AG09309 (cell line): Measurements from ENCODE around the gene LRRC8A.

Experiments used
- DNase-seq: peaks from one replicate; pipeline ENCODE4 v3.0.0-alpha.2; 2010; ENCODE audit warnings: low read depth
- H3K4me3 ChIP-seq: 2 replicates; pipeline ENCODE4 v1.5.1; 2011; ENCODE audit warnings: mild to moderate bottlenecking, low read depth, low read length, moderate library complexity; ENCODE audit not compliant: control insufficient read depth
- CTCF ChIP-seq: IDR thresholded peaks from 2 replicates; pipeline ENCODE4 v1.5.1; 2011; ENCODE audit warnings: mild to moderate bottlenecking, low read depth, low read length, inconsistent platforms; ENCODE audit not compliant: insufficient read depth, control insufficient read depth; ENCODE audit errors: missing control alignments

Gene LRRC8A

GRCh38 chr9:128916745-128917144 is 34.8 kb downstream of the LRRC8A start:
- no peak for DNase-seq
- no peak overlapping the region for H3K4me3 ChIP-seq

GRCh38 chr9:128917151-128917849 is 35.4 kb downstream of the LRRC8A start:
- H3K4me3 ChIP-seq: no peak overlapping the region
- no peak for DNase-seq
- TF ChIP-seq CTCF: no peak

More at GRCh38 chr9:128916745-128917144, 34.8 kb downstream of the LRRC8A start:
- no peak for TF ChIP-seq CTCF

DNA sequence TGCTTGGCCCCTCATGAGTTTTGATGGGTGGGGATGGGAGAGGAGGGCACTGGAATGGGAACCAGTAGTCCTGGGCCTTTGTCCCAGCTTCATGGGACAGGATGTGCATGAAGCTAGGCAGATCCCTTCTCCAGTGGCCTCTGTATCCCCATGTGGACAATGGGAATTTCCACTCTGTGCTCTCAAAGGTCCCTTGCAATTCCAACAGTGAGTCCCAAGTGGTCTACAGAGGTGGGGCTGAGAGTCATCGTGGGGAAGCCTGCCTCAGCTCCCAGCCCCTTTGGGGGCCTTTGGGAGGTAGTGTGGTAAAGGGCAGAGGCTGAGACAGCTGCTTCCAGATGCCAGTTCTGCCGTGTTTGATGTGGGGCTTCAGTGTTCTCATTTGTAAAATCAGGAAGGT is 37.0 kb downstream of the LRRC8A start:
- TF ChIP-seq CTCF: no peak

DNA sequence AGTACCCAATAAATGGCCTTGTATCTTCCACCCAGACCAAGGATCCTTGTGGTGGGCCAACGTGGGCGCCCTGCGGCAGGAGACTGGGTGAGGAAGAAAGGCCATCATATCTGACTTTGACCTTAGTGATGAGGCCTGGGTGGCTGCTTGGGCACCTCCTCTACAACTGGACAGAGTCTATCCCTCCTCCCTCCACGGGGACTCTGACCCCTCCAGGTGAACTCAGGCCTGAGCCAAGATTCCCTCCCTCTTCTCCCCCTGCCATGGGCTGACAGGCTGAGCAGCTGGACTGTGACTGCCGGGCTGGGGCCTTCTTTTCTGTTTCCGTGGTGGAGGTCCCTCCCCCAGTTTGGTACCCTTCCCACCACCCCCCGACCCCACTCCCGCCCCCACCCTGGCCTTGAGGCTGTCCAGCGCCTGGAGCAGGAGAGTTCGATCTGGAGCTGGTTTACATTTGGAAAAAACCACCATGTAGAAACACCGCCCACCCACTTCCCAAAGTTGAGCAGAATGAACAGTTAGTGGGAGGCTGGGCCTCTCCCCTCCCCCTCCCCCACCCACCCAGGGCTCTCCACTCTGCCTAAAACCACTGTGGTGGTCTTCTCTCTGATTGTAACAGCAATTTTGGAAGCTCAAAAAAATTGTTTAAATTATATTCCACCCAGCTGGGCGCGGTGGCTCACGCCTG is 37.6 kb downstream of the LRRC8A start:
- no peak overlapping the region for H3K4me3 ChIP-seq
- no peak for DNase-seq
- no peak for TF ChIP-seq CTCF

More for the DNA sequence above, 37.0 kb downstream of the LRRC8A start:
- no peak for DNase-seq
- no peak overlapping the region for H3K4me3 ChIP-seq

- no peak for TF ChIP-seq CTCF
- H3K4me3 ChIP-seq: no peak within 1 kb of the TSS
Measured at GRCh38 chr9:128920381-128921058, 38.6 kb downstream of the LRRC8A start, which contains the start of gene PHYHD1. PHYHD1 (plus strand) TSS chr9:128920982; CDS start chr9:128922324, 1,342 bp downstream.

DNA sequence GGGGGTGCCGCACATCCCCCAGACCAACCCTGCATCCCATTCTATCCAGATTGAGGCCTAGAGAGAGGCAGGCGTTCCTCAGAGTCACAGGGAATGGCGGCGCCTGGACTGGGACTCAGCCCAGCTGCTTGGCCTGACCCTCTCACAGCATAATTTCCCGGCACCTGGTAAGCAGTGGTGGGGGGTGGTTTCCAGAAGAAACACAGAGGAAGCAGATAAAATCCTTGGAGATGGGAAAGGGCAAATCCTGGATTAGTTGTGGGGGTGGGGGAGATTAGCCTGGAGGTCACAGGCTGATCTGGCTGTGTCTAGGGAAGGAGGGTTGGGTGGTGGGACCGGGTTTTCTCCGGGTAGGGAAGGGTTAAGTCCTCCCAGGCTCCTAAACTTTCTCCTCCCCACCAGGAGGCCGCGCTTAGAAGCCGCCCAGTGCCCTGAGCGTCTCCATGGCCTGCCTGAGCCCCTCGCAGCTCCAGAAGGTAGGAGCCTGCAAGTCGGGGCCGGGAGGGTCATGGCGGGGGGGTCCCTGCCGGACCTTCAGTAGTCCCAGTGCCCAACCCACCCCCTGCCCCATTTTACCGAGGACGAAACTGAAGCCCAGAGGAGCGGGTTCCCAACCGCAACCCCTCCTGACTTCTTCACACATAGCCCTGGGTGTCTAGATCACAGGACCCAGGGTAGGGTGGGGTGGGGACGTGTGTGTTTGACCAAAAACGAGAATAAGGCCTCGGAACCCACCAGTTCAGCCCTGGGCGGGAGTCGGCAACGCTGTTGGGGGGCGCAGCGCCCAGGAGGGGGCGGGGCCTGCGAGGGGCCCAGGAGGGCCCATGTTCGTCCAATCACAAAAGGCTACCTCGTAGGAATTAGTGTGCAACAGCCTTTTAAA is 40.2 kb downstream of the LRRC8A start:
- H3K4me3 ChIP-seq: peak overlapping the region; percentile 52
- DNase-seq: no peak
- no peak for TF ChIP-seq CTCF

More at GRCh38 chr9:128920381-128921058, 38.6 kb downstream of the LRRC8A start, which contains the start of gene PHYHD1:
- DNase-seq: no peak
